ENCODE data around the gene TGFBRAP1.

TGFBRAP1 gene

DNA sequence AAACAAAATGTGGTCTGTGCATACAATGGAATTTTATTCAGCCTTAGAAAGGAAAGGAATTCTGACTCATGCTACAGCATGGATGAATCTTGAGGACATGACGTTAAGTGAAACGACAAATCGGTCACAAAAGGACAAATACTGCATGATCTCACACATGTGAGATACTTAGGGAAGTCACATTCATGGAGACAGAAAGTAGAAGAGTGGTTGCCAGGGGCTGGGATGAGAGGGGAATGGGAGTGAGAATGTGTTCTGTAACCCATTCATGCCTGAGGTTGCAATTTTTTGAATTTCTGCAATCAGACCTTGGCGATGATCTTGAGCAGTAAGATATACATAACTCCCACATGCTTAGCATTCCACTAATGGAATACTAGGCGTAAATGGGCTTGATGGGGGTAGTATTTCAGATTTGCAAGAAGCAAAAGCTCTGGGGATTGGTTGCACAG, 47.3 kb upstream of the TGFBRAP1 start:
- Histone ChIP-seq H3K4me3 (ENCODE audit: insufficient read depth in 1 of 2, low read depth in 1 of 2, low read length in 2 of 2) (no peak overlapping the region), H4K8ac (ENCODE audit: low read length) (no peak overlapping the region), H2BK15ac (ENCODE audit: low read depth, poor library complexity, severe bottlenecking) (no peak overlapping the region), H2BK12ac (ENCODE audit: low read length in 2 of 2) (peak overlapping the region in 1 of 2 experiments; percentile 14), H3K27me3 (ENCODE audit: control insufficient read depth in 1 of 2, insufficient read depth in 1 of 2, low read length in 2 of 2) (no peaks in the 10 kb centered on the region), H3K27ac (ENCODE audit: low read length, poor library complexity, severe bottlenecking) (peak overlapping the region; percentile 83), H3K4ac (ENCODE audit: low read depth in 1 of 2, low read length in 2 of 2) (no peak overlapping the region), H3K23ac (ENCODE audit: low read length in 2 of 2) (no peak overlapping the region), H3K18ac (ENCODE audit: low read depth in 1 of 2, low read length in 2 of 2) (no peak overlapping the region), H2BK5ac (ENCODE audit: low read depth, low read length, poor library complexity, severe bottlenecking) (no peak overlapping the region), H3K4me2 (ENCODE audit: low read length, poor library complexity, severe bottlenecking) (no peak overlapping the region), H3K36me3 (ENCODE audit: control insufficient read depth in 1 of 2, insufficient read depth in 2 of 2, low read depth in 1 of 2, low read length in 2 of 2) (peaks cover 44 to 93% of the 10 kb centered on the region in 2 experiments), H3K14ac (ENCODE audit: low read length in 2 of 2) (no peak overlapping the region), H2AK5ac (ENCODE audit: low read length, severe bottlenecking) (no peak overlapping the region), H2BK120ac (ENCODE audit: low read depth, low read length) (no peak overlapping the region), H3K4me1 (ENCODE audit: control insufficient read depth, insufficient read depth, low read depth, low read length) (peaks cover 47% of the 10 kb centered on the region), H3K79me1 (replicated peaks; ENCODE audit: low read length, poor library complexity, severe bottlenecking) (no peaks in the 10 kb centered on the region), H3K9me3 (ENCODE audit: control insufficient read depth, low read length) (no peaks in the 10 kb centered on the region), H2AFZ (ENCODE audit: low read depth, low read length) (no peak overlapping the region), H4K91ac (ENCODE audit: low read length) (no peak overlapping the region), H3K9ac (ENCODE audit: low read length) (no peak overlapping the region)
- DNase-seq = peak; percentile 85
- WGBS = 11% methylated on average over 4 of the region's 5 CpGs

DNA sequence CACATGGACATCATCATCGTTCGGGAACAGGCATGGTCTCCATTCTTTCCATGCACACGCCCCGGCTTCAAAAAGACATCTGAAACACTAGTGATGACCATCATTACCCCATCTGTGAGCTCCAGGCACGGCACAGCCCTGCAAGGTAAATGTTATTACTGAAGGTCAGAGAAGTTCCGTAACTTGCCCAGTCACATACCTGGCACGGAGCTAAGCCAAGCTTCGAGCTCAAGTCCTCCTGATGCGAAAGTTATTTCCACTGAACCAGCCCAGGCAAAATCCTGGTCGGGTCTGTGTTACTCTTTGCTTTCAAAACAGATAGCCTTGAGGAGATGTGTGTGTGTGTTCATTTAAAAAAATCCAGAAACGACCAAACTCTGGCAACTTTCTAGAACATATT, 46.5 kb upstream of the TGFBRAP1 start:
- 96% methylated on average over 10 of the region's 11 CpGs for WGBS
- Histone ChIP-seq H2AK5ac (ENCODE audit: low read length, severe bottlenecking) (peak overlapping the region; percentile 93), H3K18ac (ENCODE audit: low read depth in 1 of 2, low read length in 2 of 2) (peak overlapping the region in 1 of 2 experiments; percentile 56), H4K8ac (ENCODE audit: low read length) (no peak overlapping the region), H2AFZ (ENCODE audit: low read depth, low read length) (no peak overlapping the region), H3K27ac (ENCODE audit: low read length, poor library complexity, severe bottlenecking) (peak overlapping the region; percentile 83), H2BK5ac (ENCODE audit: low read depth, low read length, poor library complexity, severe bottlenecking) (no peak overlapping the region), H3K27me3 (ENCODE audit: control insufficient read depth in 1 of 2, insufficient read depth in 1 of 2, low read length in 2 of 2) (no peaks in the 10 kb centered on the region), H3K4me3 (ENCODE audit: insufficient read depth in 1 of 2, low read depth in 1 of 2, low read length in 2 of 2) (no peak overlapping the region), H3K4me2 (ENCODE audit: low read length, poor library complexity, severe bottlenecking) (no peak overlapping the region), H2BK15ac (ENCODE audit: low read depth, poor library complexity, severe bottlenecking) (no peak overlapping the region), H3K79me1 (replicated peaks; ENCODE audit: low read length, poor library complexity, severe bottlenecking) (no peaks in the 10 kb centered on the region), H3K4ac (ENCODE audit: low read depth in 1 of 2, low read length in 2 of 2) (peak overlapping the region in 1 of 2 experiments; percentile 70), H3K9me3 (ENCODE audit: control insufficient read depth, low read length) (no peaks in the 10 kb centered on the region), H3K36me3 (ENCODE audit: control insufficient read depth in 1 of 2, insufficient read depth in 2 of 2, low read depth in 1 of 2, low read length in 2 of 2) (peaks cover 49 to 93% of the 10 kb centered on the region in 2 experiments), H3K4me1 (ENCODE audit: control insufficient read depth, insufficient read depth, low read depth, low read length) (peaks cover 46% of the 10 kb centered on the region), H4K91ac (ENCODE audit: low read length) (no peak overlapping the region), H3K9ac (ENCODE audit: low read length) (peak overlapping the region; percentile 37), H3K14ac (ENCODE audit: low read length in 2 of 2) (no peak overlapping the region), H2BK12ac (ENCODE audit: low read length in 2 of 2) (peak overlapping the region in 1 of 2 experiments; percentile 19), H3K23ac (ENCODE audit: low read length in 2 of 2) (no peak overlapping the region), H2BK120ac (ENCODE audit: low read depth, low read length) (no peak overlapping the region)
- no peak for DNase-seq

DNA sequence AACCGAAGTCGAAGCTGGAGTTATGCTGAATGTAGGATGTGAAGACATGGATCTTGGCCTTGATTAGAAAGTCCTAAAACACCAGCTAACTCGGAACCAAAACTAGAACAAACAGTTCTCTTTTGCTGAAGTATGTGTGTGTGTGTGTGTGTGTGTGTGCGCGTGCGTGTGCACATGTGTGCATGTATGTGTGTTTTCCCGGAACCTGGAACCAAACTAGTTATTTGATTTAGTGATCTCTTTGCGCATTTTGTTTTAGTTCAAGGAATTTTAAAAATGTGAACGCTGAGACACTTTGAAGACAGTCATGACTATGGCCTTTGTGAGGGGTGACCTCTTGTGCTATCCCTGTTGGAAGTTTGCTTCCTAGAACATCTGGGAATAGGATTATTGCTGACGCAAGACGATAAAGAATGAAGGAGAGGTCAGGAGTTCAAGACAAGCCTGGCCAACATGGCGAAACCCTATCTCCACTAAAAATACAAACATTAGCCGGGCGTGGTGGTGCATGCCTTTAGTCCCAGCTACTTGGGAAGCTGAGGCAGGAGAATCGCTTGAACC, 45.5 kb upstream of the TGFBRAP1 start:
- H3K9ac ChIP-seq (ENCODE audit: low read length) = peak overlapping the region; percentile 37
- no peak overlapping the region for H3K14ac ChIP-seq (ENCODE audit: low read length in 2 of 2)
- peaks cover 2% of the 10 kb centered on the region for H3K79me1 ChIP-seq (replicated peaks; ENCODE audit: low read length, poor library complexity, severe bottlenecking)
- no peak overlapping the region for H3K23ac ChIP-seq (ENCODE audit: low read length in 2 of 2)
- H2BK120ac ChIP-seq (ENCODE audit: low read depth, low read length) = no peak overlapping the region
- H3K4me1 ChIP-seq (ENCODE audit: control insufficient read depth, insufficient read depth, low read depth, low read length) = peaks cover 42% of the 10 kb centered on the region
- H3K27ac ChIP-seq (ENCODE audit: low read length, poor library complexity, severe bottlenecking) = peak overlapping the region; percentile 83
- H3K36me3 ChIP-seq (ENCODE audit: control insufficient read depth in 1 of 2, insufficient read depth in 2 of 2, low read depth in 1 of 2, low read length in 2 of 2) = peaks cover 54 to 93% of the 10 kb centered on the region in 2 experiments
- no peak overlapping the region for H2AFZ ChIP-seq (ENCODE audit: low read depth, low read length)
- peak overlapping the region; percentile 69 for H2AK5ac ChIP-seq (ENCODE audit: low read length, severe bottlenecking)
- peak overlapping the region in 1 of 2 experiments; percentile 70 for H2BK12ac ChIP-seq (ENCODE audit: low read length in 2 of 2)
- no peak overlapping the region for H3K4me2 ChIP-seq (ENCODE audit: low read length, poor library complexity, severe bottlenecking)
- no peaks in the 10 kb centered on the region for H3K27me3 ChIP-seq (ENCODE audit: control insufficient read depth in 1 of 2, insufficient read depth in 1 of 2, low read length in 2 of 2)
- no peak overlapping the region for H2BK15ac ChIP-seq (ENCODE audit: low read depth, poor library complexity, severe bottlenecking)
- no peak overlapping the region for H3K4me3 ChIP-seq (ENCODE audit: insufficient read depth in 1 of 2, low read depth in 1 of 2, low read length in 2 of 2)
- H3K18ac ChIP-seq (ENCODE audit: low read depth in 1 of 2, low read length in 2 of 2) = peak overlapping the region; percentile 6 to 48
- peak; percentile 79 for DNase-seq
- H4K8ac ChIP-seq (ENCODE audit: low read length) = no peak overlapping the region
- H3K4ac ChIP-seq (ENCODE audit: low read depth in 1 of 2, low read length in 2 of 2) = peak overlapping the region in 1 of 2 experiments; percentile 11
- 62% methylated on average over 14 of the region's 15 CpGs for WGBS
- H4K91ac ChIP-seq (ENCODE audit: low read length) = no peak overlapping the region
- no peak overlapping the region for H2BK5ac ChIP-seq (ENCODE audit: low read depth, low read length, poor library complexity, severe bottlenecking)
- no peaks in the 10 kb centered on the region for H3K9me3 ChIP-seq (ENCODE audit: control insufficient read depth, low read length)

DNA sequence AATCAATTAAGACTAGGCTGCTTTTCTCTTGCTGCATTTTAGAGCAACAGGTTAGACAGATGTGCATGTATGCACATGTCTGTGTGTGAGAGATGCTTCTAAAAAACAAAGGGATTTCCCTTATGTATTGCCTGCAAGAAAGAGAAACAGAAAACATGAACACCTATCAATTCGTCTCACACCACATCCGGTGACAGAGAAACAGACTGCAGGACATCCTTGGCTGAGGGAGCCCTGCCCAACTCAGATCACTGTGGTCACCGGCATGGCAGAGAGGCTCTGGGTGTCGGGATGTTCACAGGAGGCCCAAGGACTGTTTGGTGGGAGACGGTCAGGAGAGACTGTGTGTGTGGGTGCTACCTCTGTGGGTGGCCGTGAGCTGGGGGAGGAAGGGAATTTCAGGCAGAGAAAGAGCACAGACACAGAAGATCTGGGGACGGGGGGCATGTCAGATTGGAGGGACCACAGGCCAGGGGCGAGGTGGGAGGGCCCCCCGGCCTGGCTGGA, 44.4 kb upstream of the TGFBRAP1 start:
- peak overlapping the region; percentile 76 for H4K91ac ChIP-seq (ENCODE audit: low read length)
- WGBS = 95% methylated on average over 9 of the region's 9 CpGs
- peak overlapping the region in 1 of 2 experiments; percentile 5 for H3K4ac ChIP-seq (ENCODE audit: low read depth in 1 of 2, low read length in 2 of 2)

More for the DNA sequence above, 44.4 kb upstream of the TGFBRAP1 start:
- DNase-seq = no peak
- H2BK120ac ChIP-seq (ENCODE audit: low read depth, low read length) = peak overlapping the region; percentile 23
- peak overlapping the region; percentile 71 for H4K8ac ChIP-seq (ENCODE audit: low read length)
- H3K9ac ChIP-seq (ENCODE audit: low read length) = peak overlapping the region; percentile 36
- peak overlapping the region; percentile 83 for H3K27ac ChIP-seq (ENCODE audit: low read length, poor library complexity, severe bottlenecking)
- H3K36me3 ChIP-seq (ENCODE audit: control insufficient read depth in 1 of 2, insufficient read depth in 2 of 2, low read depth in 1 of 2, low read length in 2 of 2) = peaks cover 60 to 89% of the 10 kb centered on the region in 2 experiments
- H2AK5ac ChIP-seq (ENCODE audit: low read length, severe bottlenecking) = peak overlapping the region; percentile 71
- no peak overlapping the region for H3K4me2 ChIP-seq (ENCODE audit: low read length, poor library complexity, severe bottlenecking)
- H2AFZ ChIP-seq (ENCODE audit: low read depth, low read length) = no peak overlapping the region
- peaks cover 44% of the 10 kb centered on the region for H3K4me1 ChIP-seq (ENCODE audit: control insufficient read depth, insufficient read depth, low read depth, low read length)
- peak overlapping the region; percentile 25 to 73 for H3K18ac ChIP-seq (ENCODE audit: low read depth in 1 of 2, low read length in 2 of 2)
- no peak overlapping the region for H2BK15ac ChIP-seq (ENCODE audit: low read depth, poor library complexity, severe bottlenecking)
- no peak overlapping the region for H2BK5ac ChIP-seq (ENCODE audit: low read depth, low read length, poor library complexity, severe bottlenecking)
- H3K9me3 ChIP-seq (ENCODE audit: control insufficient read depth, low read length) = no peaks in the 10 kb centered on the region
- no peak overlapping the region for H3K4me3 ChIP-seq (ENCODE audit: insufficient read depth in 1 of 2, low read depth in 1 of 2, low read length in 2 of 2)
- H2BK12ac ChIP-seq (ENCODE audit: low read length in 2 of 2) = peak overlapping the region; percentile 16 to 28
- H3K14ac ChIP-seq (ENCODE audit: low read length in 2 of 2) = no peak overlapping the region
- H3K27me3 ChIP-seq (ENCODE audit: control insufficient read depth in 1 of 2, insufficient read depth in 1 of 2, low read length in 2 of 2) = no peaks in the 10 kb centered on the region
- no peak overlapping the region for H3K23ac ChIP-seq (ENCODE audit: low read length in 2 of 2)
- H3K79me1 ChIP-seq (replicated peaks; ENCODE audit: low read length, poor library complexity, severe bottlenecking) = peaks cover 2% of the 10 kb centered on the region

Data from mesenchymal stem cell (in vitro differentiated cells and primary cell).